HepG2 (cell line): ENCODE results near the gene WDR91. TPM values are rescaled to one million over a fixed set of nuclear protein-coding genes. Genes with fewer than 3 reads are reported as not detected.

Experiments
- ATAD3A ChIP-seq: sonication (generic); formaldehyde crosslinking; IDR thresholded peaks from 2 replicates; pipeline ENCODE4 v1.4.0; 2020; ENCODE audit warnings: missing genetic modification reagents
- CAMTA2 ChIP-seq: sonication (generic); formaldehyde crosslinking; IDR thresholded peaks from 2 replicates; pipeline ENCODE4 v1.4.0; 2020; ENCODE audit warnings: mild to moderate bottlenecking, missing genetic modification reagents, borderline replicate concordance
- DNMT1 ChIP-seq: sonication (generic); formaldehyde crosslinking; IDR thresholded peaks from 2 replicates; pipeline ENCODE4 v1.5.1; 2020; ENCODE audit warnings: mild to moderate bottlenecking, missing genetic modification reagents
- FLYWCH1 ChIP-seq: sonication (generic); formaldehyde crosslinking; IDR thresholded peaks from 2 replicates; pipeline ENCODE4 v1.8.1; 2023; ENCODE audit warnings: mild to moderate bottlenecking, missing genetic modification reagents
- FOXO1 ChIP-seq: sonication (generic); formaldehyde crosslinking; IDR thresholded peaks from 2 replicates; pipeline ENCODE4 v1.4.0; 2020; ENCODE audit warnings: missing genetic modification reagents
- GATAD1 ChIP-seq: IDR thresholded peaks from 2 replicates; pipeline ENCODE4 v1.6.1; 2016; ENCODE audit warnings: missing genetic modification reagents, missing compliant biosample characterization
- IRF2 ChIP-seq: IDR thresholded peaks from 2 replicates; pipeline ENCODE4 v1.6.1; 2018; ENCODE audit warnings: missing genetic modification reagents, missing compliant biosample characterization
- KAT7 ChIP-seq: IDR thresholded peaks from 2 replicates; pipeline ENCODE4 v1.6.1; 2018; ENCODE audit warnings: borderline replicate concordance, missing compliant biosample characterization
- MAFG ChIP-seq: sonication (generic); formaldehyde crosslinking; IDR thresholded peaks from 2 replicates; pipeline ENCODE4 v1.5.1; 2020; ENCODE audit warnings: mild to moderate bottlenecking, missing genetic modification reagents
- NFATC3 ChIP-seq: sonication (generic); formaldehyde crosslinking; IDR thresholded peaks from 2 replicates; pipeline ENCODE4 v1.5.1; 2020; ENCODE audit warnings: mild to moderate bottlenecking, missing genetic modification reagents
- NFE2L1 ChIP-seq: sonication (generic); formaldehyde crosslinking; IDR thresholded peaks from 2 replicates; pipeline ENCODE4 v1.4.0; 2020; ENCODE audit warnings: missing genetic modification reagents, mild to moderate bottlenecking, borderline replicate concordance
- POLR2A ChIP-seq, 2 experiments: IDR thresholded peaks; 2 replicates each; pipeline ENCODE4 v1.6.1; 2011; ENCODE audit warnings: low read depth in 2 of 2, low read length in 2 of 2, mild to moderate bottlenecking in 1 of 2, moderate library complexity in 1 of 2; ENCODE audit not compliant: insufficient read depth in 1 of 2
- SKI ChIP-seq: fragments of 450-650 bp; IDR thresholded peaks from one replicate; pipeline ENCODE4 v1.6.1; 2018; ENCODE audit warnings: mild to moderate bottlenecking; ENCODE audit not compliant: partially characterized antibody
- SNAI1 ChIP-seq: sonication (generic); formaldehyde crosslinking; IDR thresholded peaks from 2 replicates; pipeline ENCODE4 v1.5.0; 2020; ENCODE audit warnings: mild to moderate bottlenecking, missing genetic modification reagents, borderline replicate concordance
- SP4 ChIP-seq: sonication (generic); formaldehyde crosslinking; IDR thresholded peaks from 2 replicates; pipeline ENCODE4 v1.8.1; 2023; ENCODE audit warnings: mild to moderate bottlenecking, missing genetic modification reagents
- THAP11 ChIP-seq: IDR thresholded peaks from 2 replicates; pipeline ENCODE4 v1.6.1; 2016; ENCODE audit warnings: missing biosample characterization, missing genetic modification reagents
- TP53 ChIP-seq: sonication (generic); formaldehyde crosslinking; conservative IDR thresholded peaks from 2 replicates; pipeline ENCODE4 v1.4.0; 2020; ENCODE audit warnings: missing genetic modification reagents
- ZBTB7B ChIP-seq: sonication (generic); formaldehyde crosslinking; IDR thresholded peaks from 2 replicates; pipeline ENCODE4 v1.4.0; 2020; ENCODE audit warnings: missing genetic modification reagents
- ZMYM4 ChIP-seq: sonication (generic); formaldehyde crosslinking; IDR thresholded peaks from 2 replicates; pipeline ENCODE4 v1.8.1; 2023; ENCODE audit warnings: mild to moderate bottlenecking, missing genetic modification reagents
- ZNF136 ChIP-seq: sonication (generic); formaldehyde crosslinking; IDR thresholded peaks from 2 replicates; pipeline ENCODE4 v1.8.1; 2022; ENCODE audit warnings: low read depth, mild to moderate bottlenecking, moderate library complexity, missing genetic modification reagents
- ZNF274 ChIP-seq: sonication (generic); formaldehyde crosslinking; IDR thresholded peaks from 2 replicates; pipeline ENCODE4 v1.5.1; 2020; ENCODE audit warnings: mild to moderate bottlenecking, missing genetic modification reagents
- ZNF652 ChIP-seq: IDR thresholded peaks from 2 replicates; pipeline ENCODE4 v1.6.1; 2016; ENCODE audit warnings: low read depth, borderline replicate concordance
- polyA plus RNA-seq, 8 experiments: library from polyadenylated mRNA; depleted of rRNA in 3 of 8; stranded (reverse) in 7 of 8; unstranded in 1 of 8; fragments of >200 nt; fragmentation: Illumina TruSeq in 4 of 8; extraction: Trizol in 4 of 8; gene quantifications; 2 replicates each; pipeline versions ENCODE4 v1.2.1 to v1.2.3, GENCODE V29; 2011 to 2016; ENCODE audit warnings: low read depth in 4 of 8, missing spikeins in 1 of 8, mixed read lengths in 1 of 8; ENCODE audit not compliant: insufficient read depth in 1 of 8
- total RNA-seq, 5 experiments: library from RNA; depleted of rRNA; stranded (reverse); fragments of >200 nt; fragmentation: Illumina TruSeq; extraction: Trizol; gene quantifications; 2 replicates each; pipeline ENCODE4 v1.2.3, GENCODE V29; 2016; ENCODE audit warnings: low read depth in 1 of 5
- TF ChIP-seq, protein P1 (sequence below): sonication (generic); formaldehyde crosslinking; IDR thresholded peaks from 2 replicates; pipeline ENCODE4 v1.4.0; 2020; ENCODE audit warnings: missing genetic modification reagents
- TF ChIP-seq, protein P2 (sequence below): sonication (generic); formaldehyde crosslinking; IDR thresholded peaks from 2 replicates; pipeline ENCODE4 v1.4.0; 2020; ENCODE audit warnings: mild to moderate bottlenecking, missing genetic modification reagents
- TF ChIP-seq, protein P3 (sequence below): sonication (generic); formaldehyde crosslinking; IDR thresholded peaks from 2 replicates; pipeline ENCODE4 v1.4.0; 2020; ENCODE audit warnings: missing genetic modification reagents; ENCODE audit errors: not compliant biosample characterization

Gene WDR91
- total and polyA plus RNA-seq, 2 of the 13 experiments (the other 11 are each of a cell fraction or from before 2014, with no cell fraction given): 11.6 to 12.1 TPM

DNA sequence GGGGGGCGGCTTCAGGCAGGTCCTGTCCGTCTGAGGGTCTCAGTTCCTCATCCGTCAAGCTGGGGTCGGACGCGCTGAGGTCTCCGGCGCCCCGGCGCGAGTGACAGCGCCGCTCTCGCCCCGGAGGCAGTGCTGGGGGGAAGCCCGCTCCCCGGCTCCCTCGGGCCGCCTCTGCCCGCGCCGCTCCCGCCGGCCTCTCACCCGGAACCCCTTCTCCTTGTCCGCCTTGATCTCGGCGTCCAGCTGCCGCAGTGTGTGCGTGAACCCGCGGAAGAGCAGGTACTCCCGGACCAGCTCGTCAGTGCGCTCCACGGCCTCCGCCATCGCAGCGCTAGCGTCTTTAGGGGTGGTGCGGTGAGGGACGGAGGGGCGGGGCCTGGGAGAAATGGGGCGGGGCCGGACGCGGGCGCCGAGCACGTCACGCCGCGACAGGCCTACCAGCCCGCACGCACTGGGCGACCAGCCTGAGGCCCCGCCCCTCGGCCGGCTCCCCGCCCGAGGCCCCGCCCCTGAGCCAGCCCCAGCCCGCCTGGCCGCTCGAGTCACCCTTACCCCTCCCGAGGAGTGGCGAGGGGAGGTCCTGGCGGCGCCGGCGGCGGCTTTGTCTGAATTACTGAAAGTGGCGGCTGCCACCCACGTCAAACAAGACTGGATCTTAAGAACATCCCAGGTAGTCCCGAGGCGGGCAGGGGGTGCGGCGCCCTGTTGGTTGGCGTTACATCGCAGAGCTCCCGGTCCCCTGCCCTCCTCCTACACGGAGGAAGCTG lies at the start of gene WDR91 (continued):
- TF ChIP-seq FOXO1 (CRISPR knock-in tag) (0 out of 2 replicates have a peak, but pooled peaks have one; percentile 13), IRF2 (peak; percentile 45; the same call in 1 of the 2 replicates), FLYWCH1 (CRISPR knock-in tag) (no peak), GATAD1 (no peak; the same call in 1 of the 2 replicates), SKI (peak; percentile 22), ZMYM4 (CRISPR knock-in tag) (peak; percentile 58; the same call in 1 of the 2 replicates), NFATC3 (CRISPR knock-in tag) (no peak), SP4 (CRISPR knock-in tag) (peak; percentile 72), NFE2L1 (CRISPR knock-in tag) (no peak), SNAI1 (CRISPR knock-in tag) (no peak), ZNF652 (no peak), POLR2A (IDR thresholded peaks at IDR 0.05; ENCODE audit: insufficient read depth in 1 of 2, low read depth in 2 of 2, low read length in 2 of 2) (peak; percentile 69 to 88), KAT7 (CRISPR knock-in tag) (0 out of 2 replicates have a peak, but pooled peaks have one; percentile 41), TP53 (CRISPR knock-in tag) (no peak), DNMT1 (CRISPR knock-in tag) (no peak), THAP11 (CRISPR knock-in tag) (0 out of 2 replicates have a peak, but pooled peaks have one; percentile 41), CAMTA2 (CRISPR knock-in tag) (peak; percentile 61; the same call in 1 of the 2 replicates), ZNF274 (CRISPR knock-in tag) (peak; percentile 91), ATAD3A (CRISPR knock-in tag) (no peak), ZBTB7B (CRISPR knock-in tag) (0 out of 2 replicates have a peak, but pooled peaks have one; percentile 26), ZNF136 (CRISPR knock-in tag) (no peak), MAFG (CRISPR knock-in tag) (no peak)
- TF ChIP-seq, protein P1, sequence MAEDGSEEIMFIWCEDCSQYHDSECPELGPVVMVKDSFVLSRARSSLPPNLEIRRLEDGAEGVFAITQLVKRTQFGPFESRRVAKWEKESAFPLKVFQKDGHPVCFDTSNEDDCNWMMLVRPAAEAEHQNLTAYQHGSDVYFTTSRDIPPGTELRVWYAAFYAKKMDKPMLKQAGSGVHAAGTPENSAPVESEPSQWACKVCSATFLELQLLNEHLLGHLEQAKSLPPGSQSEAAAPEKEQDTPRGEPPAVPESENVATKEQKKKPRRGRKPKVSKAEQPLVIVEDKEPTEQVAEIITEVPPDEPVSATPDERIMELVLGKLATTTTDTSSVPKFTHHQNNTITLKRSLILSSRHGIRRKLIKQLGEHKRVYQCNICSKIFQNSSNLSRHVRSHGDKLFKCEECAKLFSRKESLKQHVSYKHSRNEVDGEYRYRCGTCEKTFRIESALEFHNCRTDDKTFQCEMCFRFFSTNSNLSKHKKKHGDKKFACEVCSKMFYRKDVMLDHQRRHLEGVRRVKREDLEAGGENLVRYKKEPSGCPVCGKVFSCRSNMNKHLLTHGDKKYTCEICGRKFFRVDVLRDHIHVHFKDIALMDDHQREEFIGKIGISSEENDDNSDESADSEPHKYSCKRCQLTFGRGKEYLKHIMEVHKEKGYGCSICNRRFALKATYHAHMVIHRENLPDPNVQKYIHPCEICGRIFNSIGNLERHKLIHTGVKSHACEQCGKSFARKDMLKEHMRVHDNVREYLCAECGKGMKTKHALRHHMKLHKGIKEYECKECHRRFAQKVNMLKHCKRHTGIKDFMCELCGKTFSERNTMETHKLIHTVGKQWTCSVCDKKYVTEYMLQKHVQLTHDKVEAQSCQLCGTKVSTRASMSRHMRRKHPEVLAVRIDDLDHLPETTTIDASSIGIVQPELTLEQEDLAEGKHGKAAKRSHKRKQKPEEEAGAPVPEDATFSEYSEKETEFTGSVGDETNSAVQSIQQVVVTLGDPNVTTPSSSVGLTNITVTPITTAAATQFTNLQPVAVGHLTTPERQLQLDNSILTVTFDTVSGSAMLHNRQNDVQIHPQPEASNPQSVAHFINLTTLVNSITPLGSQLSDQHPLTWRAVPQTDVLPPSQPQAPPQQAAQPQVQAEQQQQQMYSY (CRISPR knock-in tag): no peak
- TF ChIP-seq, protein P2, sequence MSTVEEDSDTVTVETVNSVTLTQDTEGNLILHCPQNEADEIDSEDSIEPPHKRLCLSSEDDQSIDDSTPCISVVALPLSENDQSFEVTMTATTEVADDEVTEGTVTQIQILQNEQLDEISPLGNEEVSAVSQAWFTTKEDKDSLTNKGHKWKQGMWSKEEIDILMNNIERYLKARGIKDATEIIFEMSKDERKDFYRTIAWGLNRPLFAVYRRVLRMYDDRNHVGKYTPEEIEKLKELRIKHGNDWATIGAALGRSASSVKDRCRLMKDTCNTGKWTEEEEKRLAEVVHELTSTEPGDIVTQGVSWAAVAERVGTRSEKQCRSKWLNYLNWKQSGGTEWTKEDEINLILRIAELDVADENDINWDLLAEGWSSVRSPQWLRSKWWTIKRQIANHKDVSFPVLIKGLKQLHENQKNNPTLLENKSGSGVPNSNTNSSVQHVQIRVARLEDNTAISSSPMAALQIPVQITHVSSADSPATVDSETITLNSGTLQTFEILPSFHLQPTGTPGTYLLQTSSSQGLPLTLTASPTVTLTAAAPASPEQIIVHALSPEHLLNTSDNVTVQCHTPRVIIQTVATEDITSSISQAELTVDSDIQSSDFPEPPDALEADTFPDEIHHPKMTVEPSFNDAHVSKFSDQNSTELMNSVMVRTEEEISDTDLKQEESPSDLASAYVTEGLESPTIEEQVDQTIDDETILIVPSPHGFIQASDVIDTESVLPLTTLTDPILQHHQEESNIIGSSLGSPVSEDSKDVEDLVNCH (CRISPR knock-in tag): no peak
- TF ChIP-seq, protein P3, sequence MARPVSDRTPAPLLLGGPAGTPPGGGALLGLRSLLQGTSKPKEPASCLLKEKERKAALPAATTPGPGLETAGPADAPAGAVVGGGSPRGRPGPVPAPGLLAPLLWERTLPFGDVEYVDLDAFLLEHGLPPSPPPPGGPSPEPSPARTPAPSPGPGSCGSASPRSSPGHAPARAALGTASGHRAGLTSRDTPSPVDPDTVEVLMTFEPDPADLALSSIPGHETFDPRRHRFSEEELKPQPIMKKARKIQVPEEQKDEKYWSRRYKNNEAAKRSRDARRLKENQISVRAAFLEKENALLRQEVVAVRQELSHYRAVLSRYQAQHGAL (CRISPR knock-in tag): no peak
